Karpas-422 (cell line): ENCODE data around the gene UGT1A4. TPM values are rescaled to one million over a fixed set of nuclear protein-coding genes. Genes with fewer than 3 reads are reported as not detected.

Experiments used
- DNase-seq: peaks from one replicate; pipeline ENCODE4 v3.0.0-alpha.2; 2015
- H2AFZ ChIP-seq: fragments of 200-600 bp; sonication (generic); 2 replicates; pipeline ENCODE4 v1.6.1; 2014; ENCODE audit warnings: antibody characterized with exemption, low read length, mixed read lengths
- H3K27ac ChIP-seq: fragments of 200-600 bp; sonication (generic); 2 replicates; pipeline ENCODE4 v1.5.1; 2014; ENCODE audit warnings: mild to moderate bottlenecking, low read length, moderate library complexity
- H3K27me3 ChIP-seq: fragments of 200-600 bp; sonication (generic); 2 replicates; pipeline ENCODE4 v1.6.1; 2014; ENCODE audit warnings: low read length, mixed read lengths
- H3K36me3 ChIP-seq: fragments of 200-600 bp; sonication (generic); 2 replicates; pipeline ENCODE4 v1.6.1; 2014; ENCODE audit warnings: low read length, mixed read lengths; ENCODE audit not compliant: insufficient read depth
- H3K4me1 ChIP-seq: fragments of 200-600 bp; sonication (generic); 2 replicates; pipeline ENCODE4 v1.6.1; 2014; ENCODE audit warnings: mild to moderate bottlenecking, low read length, mixed read lengths
- H3K4me2 ChIP-seq: fragments of 200-600 bp; sonication (generic); 2 replicates; pipeline ENCODE4 v1.6.1; 2014; ENCODE audit warnings: low read length, low read depth, mild to moderate bottlenecking; ENCODE audit not compliant: poor library complexity, severe bottlenecking
- H3K4me3 ChIP-seq: fragments of 200-600 bp; sonication (generic); 2 replicates; pipeline ENCODE4 v1.5.1; 2014; ENCODE audit warnings: mild to moderate bottlenecking, antibody characterized with exemption, low read length, mixed read lengths
- H3K79me2 ChIP-seq: fragments of 200-600 bp; sonication (generic); 2 replicates; pipeline ENCODE4 v1.6.1; 2014; ENCODE audit warnings: mild to moderate bottlenecking, low read length, mixed read lengths
- H3K9ac ChIP-seq: fragments of 200-600 bp; sonication (generic); 2 replicates; pipeline ENCODE4 v1.6.0; 2014; ENCODE audit warnings: low read length
- H3K9me2 ChIP-seq: fragments of 200-600 bp; sonication (generic), shearing (Covaris generic); replicated peaks from 2 replicates; pipeline ENCODE4 v1.6.0; 2014; ENCODE audit warnings: mild to moderate bottlenecking, low read length, moderate library complexity; ENCODE audit not compliant: insufficient read depth
- H3K9me3 ChIP-seq: fragments of 300-700, 200-600 bp; sonication (generic); 2 replicates; pipeline ENCODE4 v1.6.1; 2014; ENCODE audit warnings: low read length, mixed read lengths
- H4K20me1 ChIP-seq: fragments of 200-600 bp; sonication (generic); 2 replicates; pipeline ENCODE4 v1.6.1; 2014; ENCODE audit warnings: mild to moderate bottlenecking, antibody characterized with exemption, low read length, low read depth; ENCODE audit not compliant: insufficient read depth
- total RNA-seq: library from RNA; depleted of rRNA; stranded (reverse); fragments of >200 nt; shearing (Covaris generic); gene quantifications from 2 replicates; pipeline ENCODE4 v1.2.3, GENCODE V29; 2014; ENCODE audit warnings: low replicate concordance

Gene UGT1A4
- total RNA-seq, 1 experiment from 2014 or later: not detected

DNA sequence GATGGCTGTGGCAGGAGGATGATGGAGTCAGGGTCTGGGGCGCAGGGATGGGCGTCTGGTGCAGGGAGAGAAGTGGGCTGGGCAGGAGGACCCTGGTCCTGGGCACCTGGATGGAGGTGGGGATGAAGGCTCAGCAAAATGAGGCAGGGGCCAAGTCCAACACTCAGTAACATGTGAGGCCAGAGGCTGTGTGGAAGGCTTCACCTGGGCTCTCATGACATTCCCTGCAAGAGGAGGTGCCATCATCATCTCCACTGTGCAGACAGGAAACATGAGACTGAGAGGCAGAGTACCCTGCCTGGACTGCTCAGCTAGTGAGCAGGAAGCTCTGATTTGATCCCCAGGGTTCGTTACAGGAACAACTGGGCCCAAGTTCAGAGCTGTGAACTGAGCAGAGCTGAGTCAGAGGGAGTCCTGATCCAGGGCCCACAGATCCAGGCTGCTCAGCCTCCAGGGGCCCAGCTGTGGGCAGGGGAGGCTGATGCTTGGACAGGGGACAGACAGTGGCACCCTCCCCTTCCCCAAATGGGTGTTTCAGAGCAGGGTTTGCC is 98.9 kb downstream of the UGT1A4 start:
- Histone ChIP-seq H3K9ac (no peak overlapping the region), H3K36me3 (no peaks in the 10 kb centered on the region), H3K79me2 (no peaks in the 10 kb centered on the region), H3K9me3 (no peaks in the 10 kb centered on the region), H3K27ac (no peak overlapping the region), H2AFZ (no peak overlapping the region), H4K20me1 (no peaks in the 10 kb centered on the region), H3K27me3 (no peaks in the 10 kb centered on the region), H3K4me2 (no peak overlapping the region), H3K9me2 (no peaks in the 10 kb centered on the region), H3K4me1 (peaks cover 53% of the 10 kb centered on the region), H3K4me3 (no peak overlapping the region)
- DNase-seq: no peak

DNA sequence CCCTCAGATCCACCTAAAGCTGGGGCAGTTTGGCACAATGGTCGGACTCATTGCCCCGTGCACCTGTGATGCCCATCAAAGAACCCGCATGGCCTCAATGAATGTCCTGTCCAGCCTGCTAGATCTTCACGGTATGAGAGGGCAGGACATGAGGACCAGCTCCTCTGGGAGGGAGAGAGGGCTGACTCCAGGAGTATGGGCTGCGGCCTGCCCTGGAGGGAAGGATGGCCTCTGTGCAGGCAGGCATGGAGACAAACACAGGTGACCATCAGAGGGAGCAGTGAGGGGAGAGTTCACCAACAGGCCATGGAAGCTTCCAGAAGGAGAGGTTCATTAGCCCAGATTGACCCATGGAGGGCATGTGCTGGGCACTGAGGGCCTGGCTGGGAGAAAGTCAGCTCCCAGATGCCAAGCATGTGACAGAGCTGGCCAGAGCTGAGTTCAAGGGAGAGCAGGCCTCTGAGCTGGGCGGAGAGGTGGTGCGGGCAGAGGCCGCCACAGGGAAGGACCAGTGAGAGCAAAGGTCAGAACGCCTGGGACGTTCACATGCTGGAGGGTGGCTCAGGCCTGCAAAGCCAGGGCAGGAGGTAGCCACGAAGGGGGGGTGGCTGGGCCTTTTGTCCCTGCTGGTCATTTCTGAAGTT is 99.6 kb downstream of the UGT1A4 start:
- Histone ChIP-seq H3K9me3 (no peaks in the 10 kb centered on the region), H3K36me3 (no peaks in the 10 kb centered on the region), H3K27me3 (no peaks in the 10 kb centered on the region), H3K4me3 (no peak overlapping the region), H3K4me2 (no peak overlapping the region), H3K79me2 (no peaks in the 10 kb centered on the region), H3K9ac (no peak overlapping the region), H3K4me1 (peaks cover 59% of the 10 kb centered on the region), H3K27ac (no peak overlapping the region), H3K9me2 (no peaks in the 10 kb centered on the region), H2AFZ (no peak overlapping the region), H4K20me1 (no peaks in the 10 kb centered on the region)
- no peak for DNase-seq

DNA sequence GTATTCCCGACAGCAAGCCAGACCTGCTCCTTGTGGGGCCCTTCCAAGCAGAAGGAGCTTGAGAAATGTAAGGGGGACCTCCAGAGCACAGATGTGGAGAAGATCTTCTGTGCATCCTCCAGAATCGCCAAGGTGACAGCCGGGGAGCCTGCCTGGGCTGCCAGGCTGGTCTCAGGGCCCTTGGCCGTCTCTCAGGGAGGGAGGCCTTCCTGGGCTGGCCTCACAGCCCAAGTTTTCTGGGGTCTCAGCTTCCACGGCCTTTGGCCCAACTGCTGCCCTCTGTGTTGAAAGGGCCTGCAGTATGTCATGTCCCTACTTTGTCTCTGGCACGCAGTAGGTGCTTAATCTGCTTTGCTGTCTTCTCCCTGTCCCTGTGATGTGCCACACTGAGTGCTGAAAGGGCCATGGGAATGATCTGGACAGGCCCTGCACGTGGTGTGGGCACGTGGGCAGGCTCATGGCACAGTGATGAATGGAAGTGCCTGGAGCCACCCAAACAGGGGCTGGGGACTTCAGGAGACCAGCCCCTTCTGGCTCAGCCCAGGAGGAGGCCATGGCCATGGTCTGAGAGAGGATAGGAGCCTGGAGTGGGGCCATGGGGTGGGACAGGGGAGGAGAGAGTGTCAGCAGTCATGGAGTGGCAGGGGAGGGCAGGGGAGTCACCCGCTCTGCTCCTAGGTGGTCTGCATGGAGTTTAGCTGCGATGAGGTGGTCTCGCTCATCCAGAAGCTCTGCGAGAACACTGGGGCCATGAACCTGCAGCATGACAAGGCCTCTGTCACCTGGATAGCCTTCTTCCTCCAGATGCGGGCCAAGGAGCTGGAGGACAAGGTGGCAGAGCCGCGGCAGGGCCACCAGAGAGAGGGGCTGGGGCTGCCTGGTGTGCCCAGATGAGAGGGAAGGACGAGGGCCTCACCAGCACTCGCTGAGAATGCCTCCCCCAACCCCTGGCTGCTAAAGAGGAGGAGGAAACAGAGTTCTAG is 100.4 kb downstream of the UGT1A4 start:
- no peaks in the 10 kb centered on the region for H4K20me1 ChIP-seq
- H3K9me2 ChIP-seq: no peaks in the 10 kb centered on the region
- peaks cover 59% of the 10 kb centered on the region for H3K4me1 ChIP-seq
- no peak overlapping the region for H3K9ac ChIP-seq
- no peaks in the 10 kb centered on the region for H3K9me3 ChIP-seq
- no peak overlapping the region for H3K4me3 ChIP-seq
- no peak overlapping the region for H3K27ac ChIP-seq
- H3K4me2 ChIP-seq: no peak overlapping the region
- H3K27me3 ChIP-seq: no peaks in the 10 kb centered on the region
- H3K36me3 ChIP-seq: no peaks in the 10 kb centered on the region
- DNase-seq: no peak
- no peaks in the 10 kb centered on the region for H3K79me2 ChIP-seq
- H2AFZ ChIP-seq: no peak overlapping the region

DNA sequence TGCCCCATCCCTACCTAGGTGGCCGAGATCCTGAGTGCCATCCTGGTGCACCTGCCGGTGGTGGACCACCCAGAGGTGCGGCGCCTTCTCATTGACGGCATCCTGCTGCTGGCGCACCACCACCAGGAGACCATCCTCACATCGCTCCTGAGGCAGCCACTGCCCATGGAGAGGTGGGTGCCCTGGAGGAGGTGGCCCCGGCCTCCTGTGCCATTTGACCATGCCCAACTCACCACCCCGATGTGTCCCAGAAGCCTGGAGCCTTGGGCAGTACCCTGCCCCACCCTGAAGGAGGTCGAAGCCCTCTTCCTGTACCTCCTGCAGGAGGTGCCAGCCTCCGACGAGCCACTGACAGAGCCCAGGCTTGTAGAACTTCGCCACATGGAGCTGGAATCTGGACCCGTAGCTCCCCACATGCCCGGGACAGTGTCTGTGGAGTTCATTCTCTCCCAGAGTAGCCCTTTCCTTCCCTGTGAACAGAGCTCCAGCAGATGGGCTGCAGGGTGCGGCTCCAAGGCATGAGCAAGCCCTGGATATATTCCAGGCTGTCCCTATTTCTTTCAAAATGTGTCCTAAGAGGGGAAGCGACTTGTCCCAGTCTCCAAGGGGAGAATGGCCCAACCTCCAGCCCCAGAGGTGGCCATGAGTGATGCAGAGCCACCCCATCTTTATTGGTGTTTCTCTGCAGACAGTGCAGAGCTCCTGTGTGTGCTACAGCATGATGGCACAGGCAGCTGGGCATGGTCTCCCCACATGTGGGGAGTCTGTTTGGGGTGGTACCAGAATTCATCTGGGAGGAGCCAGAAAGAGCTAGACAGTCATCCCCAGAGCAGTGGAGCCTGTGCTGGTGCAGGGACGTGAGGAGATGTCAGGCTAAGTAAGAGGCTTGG is 101.6 kb downstream of the UGT1A4 start:
- Histone ChIP-seq H4K20me1 (no peaks in the 10 kb centered on the region), H3K4me2 (no peak overlapping the region), H3K9ac (no peak overlapping the region), H2AFZ (no peak overlapping the region), H3K9me3 (no peaks in the 10 kb centered on the region), H3K27me3 (no peaks in the 10 kb centered on the region), H3K36me3 (no peaks in the 10 kb centered on the region), H3K79me2 (no peaks in the 10 kb centered on the region), H3K27ac (no peak overlapping the region), H3K9me2 (no peaks in the 10 kb centered on the region), H3K4me3 (no peak overlapping the region), H3K4me1 (peaks cover 59% of the 10 kb centered on the region)
- no peak for DNase-seq

DNA sequence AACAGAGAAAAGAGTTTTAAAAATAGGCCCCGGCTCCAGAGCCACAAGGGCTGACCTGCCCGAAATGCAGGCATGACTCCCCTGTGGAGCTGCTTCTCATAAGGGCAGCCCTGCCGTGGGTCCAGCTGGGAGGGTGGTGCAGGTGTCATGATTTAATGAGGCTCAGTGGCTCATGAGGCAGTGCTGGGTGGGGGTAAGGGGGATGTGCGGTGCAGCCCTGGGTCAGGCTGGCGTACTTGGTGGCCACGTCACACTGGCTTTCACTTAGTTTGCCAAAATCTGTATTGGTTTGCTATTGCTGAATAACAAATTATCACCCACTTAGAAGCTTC is 102.2 kb downstream of the UGT1A4 start:
- Histone ChIP-seq H2AFZ (no peak overlapping the region), H3K4me1 (peaks cover 60% of the 10 kb centered on the region), H3K9me3 (no peaks in the 10 kb centered on the region), H3K27me3 (no peaks in the 10 kb centered on the region), H3K9me2 (no peaks in the 10 kb centered on the region), H4K20me1 (no peaks in the 10 kb centered on the region), H3K9ac (no peak overlapping the region), H3K79me2 (no peaks in the 10 kb centered on the region), H3K4me2 (no peak overlapping the region), H3K27ac (no peak overlapping the region), H3K4me3 (no peak overlapping the region), H3K36me3 (no peaks in the 10 kb centered on the region)
- DNase-seq: no peak

DNA sequence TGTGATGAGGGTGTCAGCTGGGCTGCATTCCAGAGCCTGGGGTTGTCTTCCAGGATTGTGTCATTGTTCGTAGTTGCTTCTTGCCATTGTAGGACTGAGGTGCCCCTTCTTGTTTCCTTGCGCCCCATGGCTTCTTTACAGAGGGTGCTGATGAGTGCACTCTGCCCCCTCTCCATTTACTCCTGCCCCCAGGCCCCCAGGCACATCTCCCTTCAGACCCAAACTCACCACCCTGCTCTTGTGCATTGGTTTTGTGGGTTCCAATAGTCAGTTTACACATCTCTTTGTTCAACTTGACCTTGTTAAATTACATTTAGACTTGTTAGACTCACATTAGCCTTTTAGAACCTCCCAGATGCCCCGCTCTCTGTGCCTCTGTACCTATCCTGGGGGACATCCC is 102.7 kb downstream of the UGT1A4 start:
- Histone ChIP-seq H3K9ac (no peak overlapping the region), H2AFZ (no peak overlapping the region), H3K36me3 (no peaks in the 10 kb centered on the region), H3K27ac (no peak overlapping the region), H3K4me1 (peaks cover 57% of the 10 kb centered on the region), H3K9me2 (no peaks in the 10 kb centered on the region), H3K9me3 (no peaks in the 10 kb centered on the region), H3K27me3 (no peaks in the 10 kb centered on the region), H3K4me3 (no peak overlapping the region), H3K79me2 (no peaks in the 10 kb centered on the region), H4K20me1 (no peaks in the 10 kb centered on the region), H3K4me2 (no peak overlapping the region)
- DNase-seq: no peak

DNA sequence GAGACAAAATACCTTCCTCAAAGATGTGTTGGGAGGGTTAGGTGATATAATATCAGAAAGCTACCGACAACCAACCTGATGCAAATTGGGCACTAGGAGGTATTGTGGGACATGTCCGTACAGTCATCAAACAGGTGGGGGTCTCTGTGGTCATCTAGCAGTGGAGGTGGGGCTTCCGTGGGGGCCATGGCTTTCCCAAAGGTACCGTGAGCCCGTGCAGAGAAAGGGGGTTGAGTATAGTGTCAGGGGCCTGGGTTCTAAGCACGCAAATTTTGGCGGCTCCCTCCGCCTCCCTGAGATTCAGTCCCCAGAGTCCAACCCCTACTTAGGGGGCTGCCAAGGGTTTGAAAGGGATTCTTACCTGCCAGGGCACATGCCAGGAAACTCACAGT is 103.2 kb downstream of the UGT1A4 start:
- H2AFZ ChIP-seq: no peak overlapping the region
- H3K4me3 ChIP-seq: no peak overlapping the region
- no peaks in the 10 kb centered on the region for H4K20me1 ChIP-seq
- peaks cover 61% of the 10 kb centered on the region for H3K4me1 ChIP-seq
- no peaks in the 10 kb centered on the region for H3K79me2 ChIP-seq
- H3K27me3 ChIP-seq: no peaks in the 10 kb centered on the region
- H3K9ac ChIP-seq: no peak overlapping the region
- no peaks in the 10 kb centered on the region for H3K9me2 ChIP-seq
- no peak for DNase-seq
- no peak overlapping the region for H3K4me2 ChIP-seq
- H3K27ac ChIP-seq: no peak overlapping the region
- H3K36me3 ChIP-seq: no peaks in the 10 kb centered on the region
- no peaks in the 10 kb centered on the region for H3K9me3 ChIP-seq
